ENCODE measurements around the gene LRRC8E.

DNA sequence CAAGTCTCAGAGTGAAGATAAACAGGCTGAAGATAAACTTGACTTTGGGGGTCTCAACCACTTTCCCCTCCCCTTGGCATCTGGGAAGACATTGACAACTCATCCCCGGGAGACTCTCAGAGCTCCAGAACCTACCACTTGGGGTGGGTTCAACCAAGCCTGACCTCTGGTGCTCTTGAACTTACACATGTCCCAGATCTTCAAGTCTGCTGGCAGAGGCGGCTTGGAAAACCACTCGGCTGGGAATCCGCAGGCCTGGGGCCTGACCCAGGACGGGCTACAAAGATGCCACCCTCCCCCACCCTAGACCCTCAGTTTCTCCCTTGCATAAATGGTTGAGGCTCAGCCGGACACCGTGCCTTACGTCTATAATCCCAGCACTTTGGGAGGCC is 512 bp downstream of the LRRC8E start:
- TF ChIP-seq, protein P1, sequence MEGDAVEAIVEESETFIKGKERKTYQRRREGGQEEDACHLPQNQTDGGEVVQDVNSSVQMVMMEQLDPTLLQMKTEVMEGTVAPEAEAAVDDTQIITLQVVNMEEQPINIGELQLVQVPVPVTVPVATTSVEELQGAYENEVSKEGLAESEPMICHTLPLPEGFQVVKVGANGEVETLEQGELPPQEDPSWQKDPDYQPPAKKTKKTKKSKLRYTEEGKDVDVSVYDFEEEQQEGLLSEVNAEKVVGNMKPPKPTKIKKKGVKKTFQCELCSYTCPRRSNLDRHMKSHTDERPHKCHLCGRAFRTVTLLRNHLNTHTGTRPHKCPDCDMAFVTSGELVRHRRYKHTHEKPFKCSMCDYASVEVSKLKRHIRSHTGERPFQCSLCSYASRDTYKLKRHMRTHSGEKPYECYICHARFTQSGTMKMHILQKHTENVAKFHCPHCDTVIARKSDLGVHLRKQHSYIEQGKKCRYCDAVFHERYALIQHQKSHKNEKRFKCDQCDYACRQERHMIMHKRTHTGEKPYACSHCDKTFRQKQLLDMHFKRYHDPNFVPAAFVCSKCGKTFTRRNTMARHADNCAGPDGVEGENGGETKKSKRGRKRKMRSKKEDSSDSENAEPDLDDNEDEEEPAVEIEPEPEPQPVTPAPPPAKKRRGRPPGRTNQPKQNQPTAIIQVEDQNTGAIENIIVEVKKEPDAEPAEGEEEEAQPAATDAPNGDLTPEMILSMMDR (IDR thresholded peaks at IDR 0.05; ENCODE audit: poor library complexity): no peak
- TF ChIP-seq EZH2phosphoT487 (IDR thresholded peaks at IDR 0.05; ENCODE audit: low read depth, severe bottlenecking, unreplicated experiment): no peak
- no peak for TF ChIP-seq EZH2 (IDR thresholded peaks at IDR 0.05; ENCODE audit: borderline replicate concordance)
